SK-N-SH treated with all-trans-retinoic acid at 6 μM for 48 hours (cell line): ENCODE data around the gene PARD3B.

Experiments
- CREB5 ChIP-seq: fragments of 250-450 bp; sonication (Bioruptor Pico); IDR thresholded peaks from 2 replicates; pipeline ENCODE4 v1.5.1; 2020; ENCODE audit warnings: low read depth, mild to moderate bottlenecking, moderate library complexity
- TF ChIP-seq, protein P1 (sequence below): fragments of 250-450 bp; sonication (Bioruptor Pico); IDR thresholded peaks from 2 replicates; pipeline ENCODE4 v1.8.0; 2020; ENCODE audit warnings: mild to moderate bottlenecking, moderate library complexity, borderline replicate concordance

DNA sequence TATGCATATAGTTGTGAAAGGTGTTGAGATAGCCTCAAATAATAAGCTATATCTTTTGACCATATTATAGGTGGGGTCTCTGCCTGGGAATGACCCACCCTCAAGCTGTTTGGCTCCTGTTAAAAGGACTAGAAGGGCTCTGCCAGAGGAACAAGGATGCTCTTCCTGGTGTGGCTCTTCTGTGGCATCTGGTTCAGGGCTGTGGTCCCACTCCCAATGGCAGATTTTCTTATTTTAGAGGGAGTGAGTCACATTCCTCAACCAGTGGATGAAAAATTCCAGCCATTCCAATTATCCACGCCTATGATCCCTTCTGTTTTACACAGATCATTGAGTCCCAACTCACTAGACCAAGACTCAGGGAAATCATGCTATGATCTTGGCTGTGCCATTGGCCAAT, 119.9 kb downstream of the PARD3B start:
- TF ChIP-seq, protein P1, sequence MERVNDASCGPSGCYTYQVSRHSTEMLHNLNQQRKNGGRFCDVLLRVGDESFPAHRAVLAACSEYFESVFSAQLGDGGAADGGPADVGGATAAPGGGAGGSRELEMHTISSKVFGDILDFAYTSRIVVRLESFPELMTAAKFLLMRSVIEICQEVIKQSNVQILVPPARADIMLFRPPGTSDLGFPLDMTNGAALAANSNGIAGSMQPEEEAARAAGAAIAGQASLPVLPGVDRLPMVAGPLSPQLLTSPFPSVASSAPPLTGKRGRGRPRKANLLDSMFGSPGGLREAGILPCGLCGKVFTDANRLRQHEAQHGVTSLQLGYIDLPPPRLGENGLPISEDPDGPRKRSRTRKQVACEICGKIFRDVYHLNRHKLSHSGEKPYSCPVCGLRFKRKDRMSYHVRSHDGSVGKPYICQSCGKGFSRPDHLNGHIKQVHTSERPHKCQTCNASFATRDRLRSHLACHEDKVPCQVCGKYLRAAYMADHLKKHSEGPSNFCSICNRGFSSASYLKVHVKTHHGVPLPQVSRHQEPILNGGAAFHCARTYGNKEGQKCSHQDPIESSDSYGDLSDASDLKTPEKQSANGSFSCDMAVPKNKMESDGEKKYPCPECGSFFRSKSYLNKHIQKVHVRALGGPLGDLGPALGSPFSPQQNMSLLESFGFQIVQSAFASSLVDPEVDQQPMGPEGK (CRISPR knock-in tag), result no peak
- no peak for TF ChIP-seq CREB5 (CRISPR knock-in tag)
